ENCODE results near the gene FMN1. TPM values are rescaled to one million over a fixed set of nuclear protein-coding genes. Genes with fewer than 3 reads are reported as not detected.

FMN1 gene
- total RNA-seq, 2 donors from 2014 or later, result 1.1 to 4.5 TPM

GRCh38 chr15:33119273-33119672 is 75.2 kb downstream of the FMN1 start:
- Mint-ChIP-seq H3K36me3 (no peaks in the 10 kb centered on the region), H3K9me3 (no peaks in the 10 kb centered on the region), H3K27ac (no peak overlapping the region)
- DNase-seq (ENCODE audit: low spot score in 2 of 2) (no peak), ATAC-seq (no peak)

DNA sequence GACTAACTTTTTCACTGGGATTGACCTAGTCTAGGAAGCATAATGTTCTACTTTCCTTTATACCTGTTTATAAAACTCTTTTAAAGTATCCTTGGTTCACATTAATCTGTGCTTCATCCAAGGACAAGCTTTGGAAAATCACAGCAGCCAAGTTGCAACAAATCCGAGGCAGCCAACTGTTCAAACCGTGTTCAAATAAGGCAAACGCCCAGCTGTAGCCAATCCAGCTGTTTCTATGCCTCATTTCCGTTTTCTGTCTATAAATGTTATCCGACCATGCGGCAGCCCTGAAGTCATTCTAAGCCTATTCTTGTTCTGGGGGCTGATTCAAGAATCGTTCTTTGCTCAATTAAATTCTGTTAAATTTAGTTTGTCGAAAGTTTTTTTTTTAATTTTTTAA is 78.3 kb downstream of the FMN1 start:
- ATAC-seq (no peak), DNase-seq (ENCODE audit: low spot score in 2 of 2) (no peak)
- Mint-ChIP-seq H3K36me3 (no peaks in the 10 kb centered on the region), H3K27ac (no peak overlapping the region), H3K9me3 (no peaks in the 10 kb centered on the region)

GRCh38 chr15:33115191-33115861 is 79.2 kb downstream of the FMN1 start:
- DNase-seq (ENCODE audit: low spot score in 2 of 2) (no peak), ATAC-seq (no peak)
- no peak overlapping the region for H3K27ac Mint-ChIP-seq
- no peaks in the 10 kb centered on the region for H3K36me3 Mint-ChIP-seq
- no peaks in the 10 kb centered on the region for H3K9me3 Mint-ChIP-seq

DNA sequence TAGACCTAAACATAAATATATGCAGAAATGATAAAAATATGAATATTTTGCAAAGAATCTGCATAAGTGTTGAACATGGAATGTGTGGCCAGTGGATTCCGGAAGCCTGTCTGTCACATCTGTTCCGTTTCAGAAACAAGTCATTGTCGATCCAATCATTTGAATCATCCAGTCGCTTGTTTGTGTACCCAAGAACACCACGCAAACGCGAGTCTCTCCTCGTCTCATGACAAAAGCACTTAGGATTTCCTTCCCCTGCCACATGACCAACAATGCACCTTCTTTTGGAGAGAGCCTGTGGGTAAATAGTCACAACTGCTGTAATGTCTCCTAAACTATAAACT is 80.2 kb downstream of the FMN1 start:
- no peaks in the 10 kb centered on the region for H3K36me3 Mint-ChIP-seq
- no peak overlapping the region for H3K27ac Mint-ChIP-seq
- DNase-seq (ENCODE audit: low spot score in 2 of 2) (no peak), ATAC-seq (no peak)
- no peaks in the 10 kb centered on the region for H3K9me3 Mint-ChIP-seq

- Mint-ChIP-seq H3K27ac (peak overlapping the region in 1 of 2 donors; percentile 86), H3K9me3 (no peaks in the 10 kb centered on the region), H3K36me3 (no peaks in the 10 kb centered on the region)
- DNase-seq (ENCODE audit: low spot score in 2 of 2) (no peak), ATAC-seq (no peak)
Measured at GRCh38 chr15:33113666-33114373, 80.7 kb downstream of the FMN1 start.

GRCh38 chr15:33112541-33113105 is 81.9 kb downstream of the FMN1 start:
- ATAC-seq, result no peak
- no peaks in the 10 kb centered on the region for H3K9me3 Mint-ChIP-seq
- DNase-seq (ENCODE audit: low spot score in 2 of 2), result no peak
- no peaks in the 10 kb centered on the region for H3K36me3 Mint-ChIP-seq
- no peak overlapping the region for H3K27ac Mint-ChIP-seq

- Mint-ChIP-seq H3K36me3 (peaks cover 0 to 13% of the 10 kb centered on the region in 2 donors), H3K27ac (no peak overlapping the region), H3K9me3 (peaks cover 8 to 11% of the 10 kb centered on the region in 2 donors)
- DNase-seq (ENCODE audit: low spot score in 2 of 2), result no peak
- no peak for ATAC-seq
Measured at GRCh38 chr15:33111041-33111451, 83.5 kb downstream of the FMN1 start.

GRCh38 chr15:33109345-33109744 is 85.2 kb downstream of the FMN1 start:
- DNase-seq (ENCODE audit: low spot score in 2 of 2) (no peak), ATAC-seq (no peak)
- Mint-ChIP-seq H3K27ac (no peak overlapping the region), H3K9me3 (peaks cover 8 to 11% of the 10 kb centered on the region in 2 donors), H3K36me3 (peaks cover 0 to 13% of the 10 kb centered on the region in 2 donors)

DNA sequence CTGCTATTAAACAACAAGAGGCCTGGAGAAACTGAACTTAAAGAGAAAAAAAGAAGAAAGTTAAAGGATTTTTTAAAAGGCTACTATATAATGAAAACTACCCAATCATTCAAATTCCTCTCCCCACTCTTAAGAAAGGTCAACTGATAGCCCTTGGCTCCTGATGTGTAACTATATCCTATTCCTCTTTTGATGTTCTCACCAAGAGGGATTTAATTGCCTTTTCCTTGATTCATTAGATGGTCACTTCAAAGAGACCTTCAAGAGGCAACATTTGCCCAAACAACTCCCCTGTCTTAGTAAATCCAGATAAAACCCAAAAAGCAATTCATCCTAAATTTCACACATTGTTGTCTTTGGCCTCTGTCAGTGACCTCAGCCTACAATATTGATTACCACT is 86.0 kb downstream of the FMN1 start:
- Mint-ChIP-seq H3K36me3 (peaks cover 0 to 13% of the 10 kb centered on the region in 2 donors), H3K27ac (no peak overlapping the region), H3K9me3 (peaks cover 8 to 11% of the 10 kb centered on the region in 2 donors)
- ATAC-seq, result no peak
- DNase-seq (ENCODE audit: low spot score in 2 of 2), result no peak

DNA sequence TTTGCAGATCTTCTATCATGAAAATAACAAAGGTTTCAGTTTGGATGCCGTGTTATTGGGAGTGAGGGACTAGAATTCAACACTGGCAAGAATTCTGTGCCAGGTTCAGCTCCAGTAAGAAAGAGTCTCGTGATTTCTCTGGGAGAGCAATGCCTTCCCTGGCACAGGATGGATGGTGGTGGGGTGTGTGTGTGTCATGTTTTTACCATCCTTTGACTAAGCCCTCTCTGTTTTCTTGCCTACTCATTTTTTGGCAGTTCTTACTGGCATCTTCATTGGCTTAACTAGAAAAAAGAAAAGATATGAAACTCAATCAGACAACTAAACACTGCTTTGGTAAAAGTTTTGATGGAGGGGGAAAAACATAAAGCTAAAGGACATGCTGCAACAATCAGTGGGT is 86.6 kb downstream of the FMN1 start:
- Mint-ChIP-seq H3K9me3 (peaks cover 8 to 11% of the 10 kb centered on the region in 2 donors), H3K27ac (no peak overlapping the region), H3K36me3 (peaks cover 0 to 13% of the 10 kb centered on the region in 2 donors)
- DNase-seq (ENCODE audit: low spot score in 2 of 2) (no peak), ATAC-seq (no peak)

GRCh38 chr15:33104212-33104611 is 90.3 kb downstream of the FMN1 start:
- Mint-ChIP-seq H3K36me3 (peaks cover 0 to 23% of the 10 kb centered on the region in 2 donors), H3K27ac (no peak overlapping the region), H3K9me3 (peaks cover 12 to 17% of the 10 kb centered on the region in 2 donors)
- DNase-seq (ENCODE audit: low spot score in 2 of 2), result peak in 1 of 2 donors; percentile 10
- ATAC-seq, result peak; percentile 90 to 99

- peaks cover 4 to 5% of the 10 kb centered on the region in 2 donors for H3K9me3 Mint-ChIP-seq
- peaks cover 0 to 10% of the 10 kb centered on the region in 2 donors for H3K36me3 Mint-ChIP-seq
- DNase-seq (ENCODE audit: low spot score in 2 of 2) (no peak), ATAC-seq (no peak)
- no peak overlapping the region for H3K27ac Mint-ChIP-seq
Measured at GRCh38 chr15:33101036-33101435, 93.5 kb downstream of the FMN1 start.

DNA sequence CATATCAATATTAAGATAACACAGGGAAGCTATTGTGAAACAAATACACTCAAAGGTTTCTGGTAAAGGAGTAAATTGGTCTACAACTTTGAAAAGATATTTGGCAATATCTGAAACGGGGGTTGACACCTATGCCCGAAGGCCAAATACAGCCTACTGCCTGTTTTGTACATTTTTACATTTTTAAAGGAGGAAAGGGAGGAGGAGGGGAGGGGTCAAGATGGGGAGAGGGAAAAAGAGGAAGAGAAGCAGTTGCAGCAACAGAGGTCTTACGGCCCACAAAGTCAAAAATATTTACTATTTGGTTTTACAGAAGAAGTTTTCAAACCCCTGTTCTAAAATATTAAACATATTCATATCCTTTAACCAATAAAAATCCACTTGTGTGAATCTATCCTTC is 94.2 kb downstream of the FMN1 start:
- no peak for ATAC-seq
- peaks cover 0 to 10% of the 10 kb centered on the region in 2 donors for H3K36me3 Mint-ChIP-seq
- DNase-seq (ENCODE audit: low spot score in 2 of 2), result no peak
- H3K27ac Mint-ChIP-seq, result no peak overlapping the region
- peaks cover 4 to 5% of the 10 kb centered on the region in 2 donors for H3K9me3 Mint-ChIP-seq

DNA sequence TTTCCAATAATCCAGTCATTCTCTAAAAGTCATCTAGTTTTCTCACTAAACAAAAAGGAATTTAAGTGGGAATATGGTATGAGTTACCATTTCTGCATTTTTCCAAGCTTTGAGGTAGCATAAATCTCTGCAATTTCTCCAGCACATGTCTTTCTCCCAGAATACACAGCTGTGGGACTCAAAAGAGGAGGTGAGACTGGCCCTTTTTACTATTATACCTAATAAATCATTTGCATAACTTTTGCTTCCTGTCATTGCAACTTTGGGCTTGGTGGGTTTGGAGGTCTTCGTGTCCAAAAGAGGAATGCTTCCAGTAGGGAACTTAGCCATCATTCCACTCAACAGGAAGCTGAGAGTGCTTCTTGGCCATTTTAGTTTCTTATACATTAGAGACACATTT is 94.8 kb downstream of the FMN1 start:
- Mint-ChIP-seq H3K9me3 (peaks cover 4 to 5% of the 10 kb centered on the region in 2 donors), H3K36me3 (peaks cover 0 to 10% of the 10 kb centered on the region in 2 donors), H3K27ac (no peak overlapping the region)
- ATAC-seq (no peak), DNase-seq (ENCODE audit: low spot score in 2 of 2) (no peak)

DNA sequence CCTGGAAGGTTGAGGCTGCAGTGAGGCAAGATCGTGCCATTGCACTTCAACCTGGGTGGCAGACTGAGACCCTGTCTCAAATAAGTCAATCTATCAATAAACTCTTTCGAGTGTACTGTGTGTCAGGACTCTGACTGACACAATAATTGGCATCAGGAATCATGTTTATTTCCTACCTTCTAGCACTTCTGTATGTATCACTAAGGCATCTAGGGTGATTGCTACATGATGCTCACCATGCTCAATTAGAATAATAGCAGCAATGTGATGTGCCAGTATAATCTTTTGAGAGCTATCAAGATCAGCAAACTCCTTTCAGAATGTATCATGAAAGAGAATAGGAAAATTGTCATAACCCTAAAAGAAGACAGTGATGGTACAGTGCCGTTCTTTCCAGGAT is 95.3 kb downstream of the FMN1 start:
- Mint-ChIP-seq H3K27ac (peak overlapping the region in 1 of 2 donors; percentile 30), H3K9me3 (peaks cover 4 to 5% of the 10 kb centered on the region in 2 donors), H3K36me3 (peaks cover 0 to 10% of the 10 kb centered on the region in 2 donors)
- DNase-seq (ENCODE audit: low spot score in 2 of 2) (no peak), ATAC-seq (no peak)

DNA sequence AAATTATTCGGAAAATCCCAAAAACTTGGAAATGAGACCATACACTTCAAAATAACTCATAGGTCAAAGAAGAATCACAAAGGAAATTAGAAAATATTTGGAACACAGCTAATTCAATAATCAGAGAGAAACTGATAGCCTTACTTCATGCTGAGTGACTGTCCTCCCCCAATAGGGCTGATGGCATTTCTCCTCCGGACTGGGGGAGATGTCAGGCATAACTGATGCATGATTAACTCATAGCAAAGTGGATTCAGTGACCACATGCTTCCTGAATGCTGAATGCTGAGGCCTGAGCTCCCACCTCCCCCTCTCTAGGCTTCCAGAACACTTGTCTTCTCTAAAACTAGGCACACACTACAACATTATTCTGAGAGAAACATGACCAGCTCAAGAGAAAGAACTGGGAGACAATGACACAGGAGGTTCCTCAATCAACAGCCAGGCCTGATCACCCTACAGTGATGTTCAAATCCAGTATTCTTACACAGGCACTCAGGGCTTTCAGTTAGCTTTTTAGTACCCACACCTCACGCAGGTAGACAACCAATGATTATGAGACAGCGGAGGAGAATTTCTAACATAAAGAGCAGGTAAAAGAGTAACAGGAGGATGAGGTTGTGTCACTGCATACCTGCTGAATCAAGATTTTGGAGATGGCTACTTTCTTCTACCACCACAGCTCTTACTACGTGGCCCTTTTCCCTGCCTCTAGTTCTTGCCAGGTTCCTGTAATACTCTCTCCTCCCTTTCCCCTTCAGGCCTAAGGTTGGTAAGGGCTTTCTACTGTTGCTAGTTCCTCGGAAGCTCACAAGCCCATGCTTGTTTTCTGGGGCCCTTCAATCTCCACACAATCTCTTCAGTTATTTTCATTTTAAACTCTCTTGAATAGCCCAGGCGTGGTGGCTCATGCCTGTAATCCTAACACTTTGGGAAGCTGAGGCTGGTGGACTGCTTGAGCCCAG is 96.1 kb downstream of the FMN1 start:
- peaks cover 4 to 5% of the 10 kb centered on the region in 2 donors for H3K9me3 Mint-ChIP-seq
- no peak for ATAC-seq
- peak overlapping the region in 1 of 2 donors; percentile 30 for H3K27ac Mint-ChIP-seq
- DNase-seq (ENCODE audit: low spot score in 2 of 2), result no peak
- H3K36me3 Mint-ChIP-seq, result peaks cover 0 to 10% of the 10 kb centered on the region in 2 donors

GRCh38 chr15:33096134-33096533 is 98.4 kb downstream of the FMN1 start:
- H3K27ac Mint-ChIP-seq, result no peak overlapping the region
- ATAC-seq (no peak), DNase-seq (ENCODE audit: low spot score in 2 of 2) (no peak)
- no peaks in the 10 kb centered on the region for H3K36me3 Mint-ChIP-seq
- H3K9me3 Mint-ChIP-seq, result no peaks in the 10 kb centered on the region

Measured in activated naive CD4-positive, alpha-beta T cell treated with anti-CD3 and anti-CD28 coated beads, Interleukin-2, amount 50 U/mL, for 72 hours (primary cell).